Tibial nerve (tissue), 4 donors: ENCODE measurements around the gene ARHGEF11. TPM values are rescaled to one million over a fixed set of nuclear protein-coding genes. Genes with fewer than 3 reads are reported as not detected.

ENCODE experiments used
- DNase-seq, 2 donors: peaks; one replicate each; pipeline ENCODE4 v3.0.0-alpha.2; 2019; ENCODE audit warnings: low spot score in 2 of 2
- H3K27ac ChIP-seq, 4 donors: fragments of 200-600 bp; sonication (generic) in 3 of 4; one replicate each; pipeline ENCODE4 v1.5.1; 2017 to 2019; ENCODE audit warnings: mild to moderate bottlenecking in 1 of 4
- H3K27me3 ChIP-seq, 2 donors: fragments of 200-600 bp; sonication (generic) in 1 of 2; one replicate each; pipeline versions ENCODE4 v1.5.1 to v1.6.0; 2017 to 2019
- H3K36me3 ChIP-seq, 3 donors: fragments of 200-600 bp; sonication (generic); one replicate each; pipeline ENCODE4 v1.5.1; 2018 to 2019
- H3K4me1 ChIP-seq, 4 donors: fragments of 200-600 bp; sonication (generic) in 3 of 4; one replicate each; pipeline ENCODE4 v1.5.1; 2017 to 2019
- H3K4me3 ChIP-seq, 4 donors: fragments of 200-600 bp; sonication (generic) in 3 of 4; one replicate each; pipeline ENCODE4 v1.5.1; 2017 to 2019; ENCODE audit warnings: mild to moderate bottlenecking in 1 of 4, moderate library complexity in 1 of 4
- H3K9me3 ChIP-seq, 4 donors: fragments of 200-600 bp; sonication (generic) in 3 of 4; one replicate each; pipeline ENCODE4 v1.5.1; 2017 to 2019
- EP300 ChIP-seq, 2 donors: sonication (generic); formaldehyde crosslinking; IDR thresholded peaks; one replicate each; pipeline ENCODE4 v1.6.1; 2017; ENCODE audit warnings: antibody characterized with exemption in 2 of 2, mild to moderate bottlenecking in 1 of 2
- POLR2A ChIP-seq, 2 donors: fragments of 450-650 bp; IDR thresholded peaks; one replicate each; pipeline ENCODE4 v1.6.1; 2017; ENCODE audit warnings: antibody characterized with exemption in 2 of 2, mild to moderate bottlenecking in 2 of 2, moderate library complexity in 2 of 2
- WGBS, 2 donors: methylation state at CpG; one replicate each; pipeline ENCODE4 v1.1.5; 2018; 5-methylcytosine and 5-hydroxymethylcytosine counted together
- total RNA-seq, 4 donors: library from RNA; depleted of rRNA; stranded (reverse); fragments of >200 nt; gene quantifications; one replicate each; pipeline ENCODE4 v1.1.0, GENCODE V29; 2016
- TF ChIP-seq, protein P1 (sequence below), 5 experiments: fragments of 200-600 bp in 3 of 5; fragments of 450-650 bp in 2 of 5; sonication (generic) in 3 of 5; IDR thresholded peaks; one replicate each; pipeline ENCODE4 v1.5.1; 2016 to 2019; ENCODE audit warnings: antibody characterized with exemption in 5 of 5, mild to moderate bottlenecking in 3 of 5, moderate library complexity in 2 of 5

The ARHGEF11 gene
- total RNA-seq, 4 donors from 2014 or later, result 41.3 to 58.4 (median 46.8) TPM

DNA sequence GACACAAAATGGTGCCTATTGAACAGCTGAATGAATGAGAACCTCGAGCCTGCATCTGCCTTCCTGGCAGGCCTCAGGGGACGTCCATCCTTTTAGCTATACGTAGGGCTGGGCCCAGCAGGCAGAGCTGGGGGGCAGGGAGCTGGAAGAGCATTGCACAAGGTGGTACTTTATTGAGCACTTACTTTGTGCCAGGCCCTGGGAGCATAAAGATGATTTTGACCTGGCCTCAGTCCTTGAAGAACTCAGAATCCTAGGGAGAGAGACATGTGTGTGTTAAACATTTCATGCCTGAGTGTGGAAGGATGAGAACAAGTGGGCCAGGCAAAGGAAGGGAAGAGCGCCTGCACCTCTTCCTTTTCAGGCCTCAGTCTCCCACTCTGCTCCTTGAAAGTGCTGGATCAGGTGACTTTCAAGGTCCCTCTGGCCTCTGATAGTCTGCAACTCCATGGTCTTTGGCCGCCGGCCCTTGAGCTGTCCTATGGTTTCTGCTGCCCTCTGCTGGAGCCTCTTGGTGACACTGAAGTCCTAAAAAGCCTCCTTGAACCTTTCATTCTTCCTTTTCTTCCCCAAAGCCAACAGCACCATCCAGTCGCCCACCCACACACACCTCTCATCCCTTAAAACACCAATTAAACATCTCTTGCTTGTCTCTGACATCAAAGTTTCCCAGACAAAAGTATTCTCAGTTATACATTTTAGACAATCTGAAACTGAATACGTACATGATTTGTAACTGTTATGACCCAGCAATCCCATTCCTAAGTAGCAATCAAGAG is 155.6 kb downstream of the ARHGEF11 start:
- peaks cover 0 to 27% (median 12%) of the 10 kb centered on the region in 4 donors for H3K4me1 ChIP-seq
- DNase-seq, result peak; percentile 84 to 95
- H3K27ac ChIP-seq, result no peak overlapping the region
- H3K4me3 ChIP-seq, result no peak overlapping the region
- peaks cover 0 to 30% of the 10 kb centered on the region in 2 donors for H3K27me3 ChIP-seq
- no peaks in the 10 kb centered on the region for H3K9me3 ChIP-seq
- TF ChIP-seq POLR2A (IDR thresholded peaks at IDR 0.05), result no peak
- peak in 1 of 2 donors; percentile 24 for TF ChIP-seq EP300 (IDR thresholded peaks at IDR 0.05)
- TF ChIP-seq, protein P1, sequence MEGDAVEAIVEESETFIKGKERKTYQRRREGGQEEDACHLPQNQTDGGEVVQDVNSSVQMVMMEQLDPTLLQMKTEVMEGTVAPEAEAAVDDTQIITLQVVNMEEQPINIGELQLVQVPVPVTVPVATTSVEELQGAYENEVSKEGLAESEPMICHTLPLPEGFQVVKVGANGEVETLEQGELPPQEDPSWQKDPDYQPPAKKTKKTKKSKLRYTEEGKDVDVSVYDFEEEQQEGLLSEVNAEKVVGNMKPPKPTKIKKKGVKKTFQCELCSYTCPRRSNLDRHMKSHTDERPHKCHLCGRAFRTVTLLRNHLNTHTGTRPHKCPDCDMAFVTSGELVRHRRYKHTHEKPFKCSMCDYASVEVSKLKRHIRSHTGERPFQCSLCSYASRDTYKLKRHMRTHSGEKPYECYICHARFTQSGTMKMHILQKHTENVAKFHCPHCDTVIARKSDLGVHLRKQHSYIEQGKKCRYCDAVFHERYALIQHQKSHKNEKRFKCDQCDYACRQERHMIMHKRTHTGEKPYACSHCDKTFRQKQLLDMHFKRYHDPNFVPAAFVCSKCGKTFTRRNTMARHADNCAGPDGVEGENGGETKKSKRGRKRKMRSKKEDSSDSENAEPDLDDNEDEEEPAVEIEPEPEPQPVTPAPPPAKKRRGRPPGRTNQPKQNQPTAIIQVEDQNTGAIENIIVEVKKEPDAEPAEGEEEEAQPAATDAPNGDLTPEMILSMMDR (IDR thresholded peaks at IDR 0.05), result peak; percentile 67 to 84 (median 74)
- no peaks in the 10 kb centered on the region for H3K36me3 ChIP-seq
- 44 to 50% methylated on average over 8 of the region's 8 CpGs for WGBS, 2 donors

DNA sequence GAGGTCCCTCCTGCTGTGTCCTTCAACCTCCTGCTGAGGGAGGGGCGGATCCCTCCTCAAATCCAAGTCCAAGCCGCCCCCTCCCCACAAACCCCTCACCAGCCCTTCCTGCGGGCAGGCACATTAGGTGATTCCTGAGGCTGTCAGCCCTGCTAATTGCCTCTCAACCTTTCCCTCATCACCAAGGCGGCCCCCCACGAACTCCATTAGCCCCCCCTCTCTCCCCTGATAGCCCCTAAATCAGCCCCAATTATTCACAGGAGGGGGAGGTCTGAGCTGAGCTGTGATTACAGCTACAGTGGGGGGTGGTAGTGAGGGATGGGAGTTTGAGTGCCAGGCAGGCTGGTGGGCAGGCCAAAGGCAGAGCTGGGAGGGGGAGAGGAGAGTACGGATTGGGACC is 157.8 kb downstream of the ARHGEF11 start:
- TF ChIP-seq, protein P1 (IDR thresholded peaks at IDR 0.05), result no peak
- TF ChIP-seq EP300 (IDR thresholded peaks at IDR 0.05), result no peak
- no peak for TF ChIP-seq POLR2A (IDR thresholded peaks at IDR 0.05)
- H3K27me3 ChIP-seq, result peaks cover 0 to 21% of the 10 kb centered on the region in 2 donors
- no peak overlapping the region for H3K4me3 ChIP-seq

DNA sequence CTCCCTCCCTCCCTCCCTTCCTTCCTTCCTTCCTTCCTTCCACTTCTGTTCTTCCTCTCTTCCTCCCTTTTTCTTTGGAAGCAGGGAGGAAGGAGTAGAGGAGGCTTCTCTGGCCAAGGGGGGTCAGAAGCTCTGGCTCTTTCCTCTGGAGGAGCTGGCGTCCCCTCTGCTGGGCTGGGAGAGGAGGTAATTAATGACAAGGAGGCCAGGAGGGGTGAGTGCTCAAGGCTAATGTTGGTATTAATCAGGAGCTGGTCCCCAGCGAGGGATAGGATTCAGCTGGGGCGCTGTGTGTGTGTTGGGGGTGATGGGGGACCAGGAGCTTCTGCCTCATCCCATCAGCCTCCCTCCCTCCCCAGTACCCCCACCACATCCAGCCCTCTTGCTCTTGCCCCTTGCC is 158.2 kb downstream of the ARHGEF11 start:
- Histone ChIP-seq H3K4me1 (peaks cover 0 to 5% (median under 1%) of the 10 kb centered on the region in 4 donors), H3K4me3 (no peak overlapping the region), H3K27ac (no peak overlapping the region), H3K9me3 (no peaks in the 10 kb centered on the region), H3K27me3 (peaks cover 0 to 22% of the 10 kb centered on the region in 2 donors), H3K36me3 (no peaks in the 10 kb centered on the region)
- DNase-seq, result no peak
- WGBS, 2 donors, result 28 to 41% methylated on average over 3 of the region's 3 CpGs
- TF ChIP-seq, protein P1 (IDR thresholded peaks at IDR 0.05), result no peak
- no peak for TF ChIP-seq POLR2A (IDR thresholded peaks at IDR 0.05)
- no peak for TF ChIP-seq EP300 (IDR thresholded peaks at IDR 0.05)

More for the DNA sequence above, 157.8 kb downstream of the ARHGEF11 start:
- no peak for DNase-seq
- H3K9me3 ChIP-seq, result no peaks in the 10 kb centered on the region
- H3K4me1 ChIP-seq, result peaks cover 0 to 9% (median 3%) of the 10 kb centered on the region in 4 donors
- no peak overlapping the region for H3K27ac ChIP-seq
- WGBS, 2 donors, result 52 to 63% methylated on average over 6 of the region's 6 CpGs
- no peaks in the 10 kb centered on the region for H3K36me3 ChIP-seq

DNA sequence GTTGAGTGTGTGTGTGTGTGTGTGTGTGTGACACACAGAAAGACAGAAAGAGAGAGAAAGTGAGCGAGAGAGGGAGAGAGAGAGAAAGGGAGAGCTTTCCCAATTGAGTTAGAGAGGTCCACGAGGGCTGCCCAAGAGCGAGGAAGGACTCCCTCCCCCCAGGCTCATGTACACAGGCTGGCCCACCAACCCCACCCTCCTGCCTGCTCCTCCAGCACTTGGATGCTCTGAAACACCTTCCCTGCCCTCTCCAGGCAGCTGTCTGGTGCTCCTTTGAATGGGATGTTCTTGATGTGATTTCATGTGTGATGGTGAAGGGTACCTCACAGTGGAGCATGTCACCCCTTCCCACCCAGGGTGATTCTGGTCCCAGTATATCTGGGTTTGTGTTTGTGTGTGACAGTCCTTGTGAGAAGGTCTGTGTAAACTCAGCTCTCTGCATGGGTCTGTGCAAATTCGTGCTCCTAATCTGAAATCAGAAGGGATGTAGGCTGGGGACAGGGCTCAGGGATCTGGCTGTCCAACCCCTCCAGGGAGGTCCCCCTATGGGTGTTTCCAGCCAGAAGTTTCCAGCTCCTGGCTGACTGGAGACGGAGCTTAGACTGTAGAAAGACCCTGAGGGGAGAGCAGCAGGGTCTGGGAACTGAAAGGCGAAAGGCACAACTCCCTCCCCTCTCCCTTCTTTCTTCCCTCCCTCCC is 158.8 kb downstream of the ARHGEF11 start:
- TF ChIP-seq POLR2A (IDR thresholded peaks at IDR 0.05), result no peak
- no peak for TF ChIP-seq EP300 (IDR thresholded peaks at IDR 0.05)
- TF ChIP-seq, protein P1 (IDR thresholded peaks at IDR 0.05), result no peak
- Histone ChIP-seq H3K36me3 (no peaks in the 10 kb centered on the region), H3K27me3 (peaks cover 0 to 28% of the 10 kb centered on the region in 2 donors), H3K9me3 (no peaks in the 10 kb centered on the region), H3K4me3 (no peak overlapping the region), H3K4me1 (no peaks in the 10 kb centered on the region), H3K27ac (no peak overlapping the region)
- WGBS, 2 donors, result 35 to 51% methylated on average over 6 of the region's 6 CpGs
- no peak for DNase-seq

DNA sequence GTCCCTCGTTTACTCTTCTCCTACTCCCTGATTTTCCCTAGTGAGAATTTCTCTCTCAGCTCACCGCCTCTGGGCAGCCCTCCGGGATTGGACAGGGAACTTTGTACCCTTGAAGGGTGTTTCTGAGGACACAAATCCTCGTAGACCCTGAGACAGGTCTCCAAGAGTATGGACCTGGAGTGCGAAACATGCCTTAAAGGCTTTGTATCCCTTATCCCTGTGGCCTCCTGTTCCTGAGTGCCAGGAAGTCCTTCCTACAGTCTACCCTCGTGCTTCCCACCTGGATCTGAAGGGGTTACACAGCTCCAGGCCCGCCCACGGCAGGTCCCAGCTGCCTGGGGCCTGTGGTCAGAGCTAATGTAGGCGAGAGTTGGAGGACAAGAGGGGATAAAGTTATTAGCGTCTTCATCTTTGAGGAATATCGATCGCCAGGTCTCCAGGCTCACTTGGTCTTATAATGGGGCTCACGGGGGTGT is 159.6 kb downstream of the ARHGEF11 start:
- Histone ChIP-seq H3K27ac (no peak overlapping the region), H3K4me1 (no peaks in the 10 kb centered on the region), H3K4me3 (no peak overlapping the region), H3K27me3 (peaks cover 0 to 36% of the 10 kb centered on the region in 2 donors), H3K36me3 (no peaks in the 10 kb centered on the region), H3K9me3 (no peaks in the 10 kb centered on the region)
- TF ChIP-seq EP300 (IDR thresholded peaks at IDR 0.05) (no peak), POLR2A (IDR thresholded peaks at IDR 0.05) (no peak)
- TF ChIP-seq, protein P1 (IDR thresholded peaks at IDR 0.05), result no peak
- 45 to 59% methylated on average over 13 of the region's 13 CpGs for WGBS, 2 donors
- DNase-seq, result no peak
